Ramos (cell line): ENCODE measurements around the gene TYW1.
"Not testable (repeated sequence)": the region's sequence is repeated elsewhere in the genome, so short reads cannot be mapped to it uniquely, and the experiment has no call there.

Experiments
- in situ Hi-C: fragments of 300-500 bp; cut with MboI; formaldehyde crosslinking; loops from one replicate; pipeline ENCODE4 v1.14.3; 2022; ENCODE audit warnings: low sequenced_read_pairs; ENCODE audit not compliant: unreplicated experiment

Gene TYW1

DNA sequence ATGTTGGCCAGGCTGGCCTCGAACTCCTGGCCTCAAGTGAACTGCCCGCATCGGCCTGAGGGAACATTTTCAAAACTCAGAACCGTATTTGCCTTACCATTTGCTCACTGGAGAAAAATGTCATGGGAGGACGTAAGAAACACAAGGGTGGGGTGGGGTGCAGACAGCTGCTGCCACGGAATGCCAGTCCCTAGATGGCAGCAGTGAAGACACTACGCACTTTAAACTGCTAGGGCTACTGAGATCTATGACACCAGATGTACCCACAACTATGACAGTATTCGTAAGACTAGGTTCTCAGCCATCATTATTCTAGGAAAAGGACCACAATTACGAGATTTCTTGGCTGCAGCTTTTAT lies 2.0 kb upstream of the TYW1 start:
- in situ Hi-C loops: not testable (repeated sequence)

DNA sequence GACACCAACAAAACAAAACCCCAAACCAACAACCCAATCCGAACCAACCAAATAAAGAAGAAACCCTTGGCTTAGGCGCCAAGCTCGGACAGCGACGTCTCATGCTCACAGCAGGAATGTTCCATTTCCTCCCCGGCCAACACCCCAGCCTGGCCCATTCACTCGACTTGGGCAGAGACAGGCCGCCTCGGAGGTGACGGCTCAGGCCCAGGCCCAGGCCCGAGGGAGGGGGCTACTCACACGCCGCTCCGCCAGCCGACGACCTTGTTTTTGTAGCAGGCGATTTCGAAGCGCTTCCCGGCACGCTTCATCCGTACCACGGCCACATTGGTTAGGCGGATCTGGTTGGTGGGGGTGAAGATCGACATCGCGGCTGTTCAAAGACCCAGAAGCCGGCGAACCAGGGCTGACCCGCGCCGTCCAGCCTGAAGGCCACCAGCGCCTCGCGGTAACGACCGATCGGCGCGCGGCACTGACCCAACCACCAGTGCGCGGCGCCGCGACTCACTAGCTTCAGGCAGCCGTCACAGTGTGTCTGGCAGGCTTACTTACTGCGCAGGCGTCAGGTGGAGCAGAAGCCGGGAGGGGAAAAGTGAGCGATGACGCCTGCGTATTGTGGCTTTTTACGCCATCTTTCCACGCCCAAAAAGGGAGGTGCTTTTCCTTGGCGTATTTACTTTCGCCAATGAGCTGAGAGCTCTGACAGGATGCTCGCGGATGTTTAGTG lies 1.4 kb upstream of the TYW1 start, which contains the start of gene SBDS:
TSS of gene SBDS (minus strand) at position 537 of the 727 bp plus-strand sequence. CDS start at position 368, 169 bp downstream.
- in situ Hi-C loops: not testable (repeated sequence)

DNA sequence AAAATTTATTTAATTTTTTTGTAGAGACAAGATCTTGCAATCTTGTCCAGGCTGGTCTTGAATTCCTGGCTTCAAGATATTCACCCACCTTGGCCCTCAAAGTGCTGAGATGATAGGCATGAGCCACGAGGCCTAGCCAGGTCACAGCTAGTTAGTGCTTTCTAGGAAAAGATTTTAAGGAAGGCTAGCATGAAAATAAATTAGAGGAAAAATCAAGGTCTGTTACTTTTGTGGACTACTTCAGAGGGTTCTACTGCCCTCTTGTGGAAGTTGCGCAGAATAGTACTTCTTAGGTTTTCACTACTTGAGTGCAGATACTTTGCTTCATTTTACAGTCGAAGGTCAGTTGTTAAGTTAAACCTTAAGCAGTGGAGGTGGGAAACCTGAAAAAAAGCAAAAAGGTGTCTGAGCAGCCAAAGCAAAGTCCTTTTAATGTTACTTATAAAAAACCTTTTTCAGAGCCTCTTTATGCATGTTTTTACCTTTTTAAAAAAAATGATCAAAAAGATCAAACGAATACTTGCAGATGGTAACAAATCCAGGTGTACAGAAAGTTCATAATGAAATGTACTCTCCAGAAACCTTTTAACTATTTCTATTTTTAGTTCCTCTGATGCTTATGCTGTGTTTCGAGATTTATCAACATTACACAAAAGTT lies 4.1 kb downstream of the TYW1 start:
- in situ Hi-C loops: not testable (repeated sequence)

DNA sequence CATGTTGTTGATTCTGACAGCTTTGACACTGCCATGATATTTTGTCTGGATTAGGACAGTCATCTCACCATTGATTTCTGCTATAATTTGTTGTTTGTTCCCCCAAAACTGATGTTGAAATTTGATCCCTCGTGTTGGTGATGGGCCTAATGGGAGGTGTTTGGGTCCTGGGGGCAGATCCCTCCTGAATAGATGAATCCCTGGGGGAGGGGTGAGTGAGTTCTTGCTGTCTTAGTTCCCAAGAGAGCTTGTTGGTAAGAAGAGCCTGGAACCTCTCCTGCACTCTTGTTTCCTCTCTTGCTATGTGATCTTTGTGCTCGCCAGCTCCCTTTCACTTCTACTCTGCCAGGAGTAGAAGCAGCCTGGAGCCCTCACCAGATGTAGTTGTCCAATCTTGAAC lies 7.5 kb downstream of the TYW1 start:
- in situ Hi-C loops: not testable (repeated sequence)

DNA sequence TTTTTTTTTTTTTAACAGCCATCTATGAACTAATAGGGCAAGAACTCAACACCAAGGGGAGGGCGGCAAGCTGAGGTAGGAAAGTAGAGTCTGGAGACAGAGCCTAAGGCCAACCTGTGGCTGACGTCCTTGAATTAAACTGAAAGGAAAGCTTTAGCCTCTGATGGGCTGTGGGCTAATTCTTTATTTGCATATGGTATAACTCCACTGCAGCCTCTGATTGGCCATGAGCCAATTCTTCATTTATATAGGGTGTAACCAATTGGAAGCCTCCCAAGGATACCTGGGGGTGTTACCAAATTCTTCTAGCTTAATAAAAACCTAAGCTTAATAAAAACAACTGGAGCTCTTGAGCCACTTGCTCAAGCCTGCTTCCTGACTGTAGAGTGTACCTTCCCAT lies 10.3 kb downstream of the TYW1 start:
- in situ Hi-C loops: no loop called here

DNA sequence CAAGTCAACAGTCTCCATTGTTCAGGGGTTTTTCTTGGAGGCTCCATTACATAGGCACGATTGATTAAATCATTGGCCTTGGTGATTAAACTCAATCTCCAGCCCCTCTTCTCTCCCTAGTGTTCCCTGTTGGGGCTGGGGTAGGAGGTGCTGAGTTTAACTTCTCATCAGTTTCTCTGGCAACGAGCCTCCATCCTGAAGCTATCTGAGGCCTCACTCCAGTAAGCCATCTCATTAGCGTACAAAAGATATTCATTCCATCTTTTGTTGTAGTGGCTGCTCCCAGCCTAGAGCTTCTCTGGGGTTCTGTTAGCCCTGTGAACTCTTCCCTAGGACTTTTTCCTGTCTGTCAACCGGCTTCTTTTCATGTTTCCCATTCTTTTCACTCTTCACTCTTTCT lies 11.6 kb downstream of the TYW1 start:
- in situ Hi-C loops: no loop called here

DNA sequence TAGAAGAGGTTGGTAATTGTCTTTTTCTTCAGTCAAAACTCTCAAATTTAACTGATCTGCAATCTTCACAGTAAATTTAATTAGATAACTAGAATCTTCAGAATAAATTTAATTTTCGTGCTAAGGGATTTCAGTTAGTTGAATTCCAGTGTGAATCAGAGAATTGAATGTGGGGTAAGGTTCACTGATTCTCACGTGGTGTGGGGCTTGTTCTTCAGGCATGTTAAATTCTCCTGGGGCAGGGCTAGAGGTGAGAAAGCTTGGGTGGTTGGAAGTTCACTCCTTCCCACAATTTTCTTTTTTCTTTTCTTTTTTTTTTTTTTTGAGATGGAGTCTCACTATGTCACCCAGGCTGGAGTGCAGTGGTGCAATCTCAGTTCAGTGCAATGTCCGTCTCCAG lies 13.0 kb downstream of the TYW1 start:
- in situ Hi-C loops: not testable (repeated sequence)

DNA sequence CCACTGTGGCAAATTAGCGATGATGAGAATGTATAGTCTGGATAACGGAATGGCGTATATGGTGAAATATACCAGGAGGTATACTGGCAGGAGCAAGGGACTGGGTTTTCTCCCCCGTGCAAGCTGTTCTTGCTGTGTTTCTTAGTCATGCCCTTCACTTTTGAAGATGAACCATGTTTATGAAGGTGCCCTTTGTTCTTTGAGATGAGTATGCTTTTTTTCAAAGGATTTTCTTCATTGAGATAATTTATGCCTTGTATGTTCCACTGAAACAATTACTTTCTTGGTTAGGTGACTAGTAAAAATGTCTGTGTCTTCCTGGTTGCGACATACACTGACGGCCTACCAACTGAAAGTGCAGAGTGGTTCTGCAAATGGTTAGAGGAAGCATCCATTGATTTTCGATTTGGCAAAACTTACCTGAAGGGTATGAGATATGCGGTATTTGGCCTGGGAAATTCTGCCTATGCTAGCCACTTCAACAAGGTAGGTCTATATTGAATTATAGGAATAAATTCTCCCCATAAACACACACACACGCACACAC lies 17.5 kb downstream of the TYW1 start:
- in situ Hi-C loops: not testable (repeated sequence)

DNA sequence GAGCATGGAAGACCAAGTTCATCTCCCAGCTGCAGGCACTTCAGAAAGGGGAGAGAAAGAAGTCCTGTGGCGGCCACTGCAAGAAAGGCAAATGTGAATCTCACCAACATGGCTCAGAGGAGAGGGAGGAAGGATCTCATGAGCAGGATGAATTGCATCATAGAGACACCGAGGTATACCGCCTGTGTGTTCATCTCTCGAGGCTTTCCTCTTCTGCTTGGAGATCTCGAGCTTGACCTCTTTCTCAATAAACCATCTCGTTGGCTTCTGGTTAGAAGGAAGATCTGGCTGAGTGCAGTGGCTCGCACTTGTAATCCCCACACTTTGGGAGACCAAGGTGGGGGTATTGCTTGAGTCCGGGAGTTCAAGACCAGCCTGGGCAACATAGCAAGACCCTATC lies 21.3 kb downstream of the TYW1 start:
- in situ Hi-C loops: not testable (repeated sequence)

DNA sequence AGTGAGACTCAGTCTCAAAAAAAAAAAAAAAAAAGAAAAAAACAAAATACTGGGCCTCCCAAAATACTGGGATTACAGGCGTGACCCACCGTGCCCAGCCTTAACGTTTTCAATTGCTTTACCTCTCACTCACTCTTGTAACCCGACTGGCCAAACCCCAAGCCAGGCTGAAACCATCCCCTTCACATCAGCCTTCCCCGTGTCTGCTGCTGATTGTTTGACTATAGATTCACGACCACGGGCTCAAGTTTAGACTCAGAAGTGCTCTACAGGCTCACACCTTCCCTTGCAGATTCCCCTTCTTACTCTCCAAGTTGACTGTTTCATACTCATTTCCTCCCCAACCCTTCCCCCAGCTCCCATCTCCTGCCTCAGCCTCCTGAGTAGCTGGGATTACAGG lies 22.3 kb downstream of the TYW1 start:
- in situ Hi-C loops: no loop called here

DNA sequence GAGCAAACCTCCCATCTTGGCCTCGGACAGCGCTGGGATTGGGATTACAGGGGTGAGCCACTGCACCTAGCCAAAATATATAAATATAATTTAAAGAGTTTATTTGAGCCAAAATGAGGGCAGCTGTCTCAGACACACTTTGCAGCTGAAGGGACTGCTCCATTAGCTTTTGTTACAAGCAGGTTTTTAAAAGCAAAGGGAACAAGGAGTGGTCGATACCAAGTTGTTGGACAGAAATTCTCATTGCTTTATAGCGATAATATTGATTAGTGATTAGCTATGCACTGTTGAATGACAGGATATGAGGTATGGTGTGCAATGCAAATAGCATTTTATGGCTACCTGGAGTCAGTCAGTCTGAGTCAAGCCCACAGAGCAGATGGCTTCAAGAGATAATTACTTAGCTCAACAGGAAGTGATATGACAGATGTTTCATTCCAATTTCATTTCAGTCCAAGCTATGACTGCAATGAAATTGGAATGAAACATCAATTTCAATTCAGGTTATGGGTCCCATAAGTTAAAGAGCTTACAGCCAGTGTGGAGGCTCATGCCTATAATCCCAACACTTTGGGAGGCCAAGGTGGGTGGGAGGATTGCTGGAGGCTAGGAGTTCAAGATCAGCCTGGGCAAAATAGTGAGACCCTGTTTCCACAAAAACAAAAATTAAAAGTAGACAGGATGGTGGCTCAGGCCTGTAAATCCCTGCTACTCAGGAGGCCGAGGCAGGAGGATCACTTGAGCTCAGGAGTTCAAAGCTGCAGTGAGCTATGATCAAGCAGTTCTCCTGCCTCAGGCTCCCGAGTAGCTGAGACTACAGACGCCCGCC lies 23.1 kb downstream of the TYW1 start:
- in situ Hi-C loops: no loop called here

DNA sequence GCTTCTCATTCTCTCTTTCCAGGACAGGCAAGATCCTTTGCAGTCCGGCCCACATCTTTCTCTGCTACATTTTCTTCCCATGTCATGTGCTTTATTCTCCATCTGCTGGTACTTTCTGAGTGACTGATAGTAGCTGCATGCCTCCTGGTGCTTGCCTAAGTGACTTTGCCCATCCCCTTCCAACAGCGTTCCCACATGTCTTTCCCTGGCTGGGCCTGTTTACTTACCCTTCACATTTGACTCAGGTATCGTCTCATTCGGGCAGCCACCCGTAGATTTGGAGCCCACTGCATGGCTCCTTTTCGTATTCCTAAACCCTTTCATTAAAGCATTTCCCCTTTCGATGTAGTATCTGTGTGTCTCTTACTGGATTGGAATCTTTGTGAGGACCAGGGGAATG lies 24.6 kb downstream of the TYW1 start:
- in situ Hi-C loops: no loop called here

DNA sequence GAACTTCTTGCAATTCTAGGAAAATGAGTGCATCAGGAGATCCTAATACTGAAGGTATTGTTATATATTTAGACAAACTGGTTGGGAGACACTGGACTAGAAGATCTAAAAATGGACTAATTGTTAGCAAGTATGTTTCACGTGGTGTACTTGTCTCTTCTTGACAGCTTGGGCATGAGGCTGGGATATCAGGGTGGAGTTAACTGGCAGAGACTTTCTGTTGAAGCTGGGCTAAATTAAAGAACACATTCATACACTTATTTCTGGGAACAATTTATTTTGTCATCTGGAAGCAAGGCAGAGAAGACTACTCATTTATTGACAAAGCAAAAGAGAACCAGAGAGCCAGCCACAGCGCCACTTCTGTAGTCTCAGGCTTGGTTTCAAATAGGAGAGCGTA lies 25.9 kb downstream of the TYW1 start:
- in situ Hi-C loops: no loop called here

DNA sequence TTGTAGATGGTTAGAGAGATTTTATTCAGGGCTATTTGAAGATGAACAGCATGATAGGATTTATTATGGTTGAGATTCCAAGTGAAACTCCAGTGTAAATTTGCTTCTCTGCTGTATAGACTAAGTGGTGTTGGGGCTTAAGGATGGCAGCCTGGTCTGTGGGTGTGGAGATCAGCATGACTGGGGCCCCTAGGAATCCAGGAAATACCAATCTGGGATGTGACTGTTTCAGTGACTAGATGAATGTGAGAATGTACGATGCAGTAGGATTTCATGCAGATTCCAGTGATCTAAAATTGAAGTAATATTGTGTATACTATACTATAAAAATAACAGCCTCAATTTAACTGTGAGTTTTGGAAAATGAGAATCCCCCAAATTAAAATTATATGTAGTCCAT lies 28.8 kb downstream of the TYW1 start:
- in situ Hi-C loops: not testable (repeated sequence)

DNA sequence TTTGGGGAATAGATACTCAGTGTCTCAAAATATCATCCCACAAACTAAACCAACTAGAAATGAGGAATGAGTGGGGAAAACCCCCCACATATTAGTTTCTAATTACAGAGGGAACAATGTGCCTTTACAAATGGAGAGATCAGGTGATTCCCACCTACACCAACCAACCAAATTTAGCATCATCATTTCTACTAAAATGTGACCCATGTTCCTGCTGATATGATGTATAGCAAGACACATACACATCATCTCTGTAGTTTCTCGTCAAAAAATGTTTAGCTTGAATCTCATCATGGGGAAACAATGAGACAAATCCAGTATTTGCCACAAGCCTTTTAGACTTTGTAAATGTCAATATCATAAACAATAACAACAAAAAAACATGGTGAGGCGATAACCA lies 35.1 kb downstream of the TYW1 start:
- in situ Hi-C loops: not testable (repeated sequence)

DNA sequence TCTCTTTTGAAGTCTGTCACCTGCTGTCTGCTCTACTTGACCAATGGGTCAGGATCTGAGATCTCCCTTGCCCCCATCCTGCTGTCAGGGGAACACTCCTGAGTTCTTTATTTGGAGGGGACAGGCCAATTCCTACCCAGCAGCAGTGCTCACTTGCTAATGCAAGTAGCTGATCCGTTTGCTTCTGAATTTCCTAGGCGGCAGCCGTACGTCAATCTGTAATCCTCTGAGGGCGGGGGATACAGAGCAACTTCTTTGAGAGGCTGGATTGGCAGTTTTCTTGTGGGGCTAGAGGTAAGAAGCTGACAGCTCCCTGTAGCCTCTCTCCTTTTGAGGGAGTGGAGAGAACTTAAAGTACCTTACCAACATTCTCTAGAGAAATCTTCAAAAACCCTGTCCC lies 36.6 kb downstream of the TYW1 start:
- in situ Hi-C loops: no loop called here

DNA sequence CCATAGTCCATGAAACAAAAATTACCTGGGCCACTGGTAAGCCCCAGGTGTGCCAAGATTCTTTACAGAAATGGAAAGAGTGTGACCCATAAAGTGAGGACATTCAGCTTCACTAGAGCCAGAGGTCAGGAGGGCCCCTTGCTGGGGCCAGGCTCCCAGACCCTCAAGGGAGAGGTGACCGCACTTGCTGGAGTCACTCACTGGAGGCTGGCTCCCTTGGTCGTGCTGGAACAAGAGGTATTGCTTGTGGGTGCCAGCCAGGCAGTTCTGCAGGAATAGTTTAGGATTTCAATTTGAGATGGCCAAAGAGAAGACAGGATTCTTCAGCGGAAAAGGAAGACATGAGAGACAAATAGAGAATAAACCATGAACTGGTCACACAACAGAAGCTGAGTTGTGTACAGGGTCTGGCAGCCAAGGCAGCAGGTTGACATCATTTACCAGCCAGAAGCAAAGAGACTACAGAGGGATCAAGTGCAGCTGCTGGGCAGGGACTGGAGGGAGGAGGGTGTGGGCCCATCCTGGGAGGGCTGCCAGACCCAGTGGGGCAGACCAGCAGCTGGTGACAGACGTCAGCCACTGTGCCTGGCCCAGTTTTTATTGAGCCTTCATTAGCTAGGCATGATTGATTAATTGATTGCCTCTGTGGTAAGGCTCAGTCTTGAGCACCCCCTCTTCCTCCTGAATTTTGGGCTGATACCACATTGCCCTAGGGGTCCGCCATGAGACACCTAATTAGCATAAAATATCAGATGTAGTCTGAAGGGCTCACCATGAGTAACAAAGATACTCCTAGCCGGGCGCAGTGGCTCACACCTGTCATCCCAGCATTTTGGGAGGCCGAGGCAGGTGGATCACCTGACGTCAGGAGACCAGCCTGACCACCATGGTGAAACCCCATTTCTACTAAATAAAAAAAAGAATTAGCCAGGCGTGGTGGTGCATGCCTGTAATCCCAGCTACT lies 40.1 kb downstream of the TYW1 start:
- in situ Hi-C loops: not testable (repeated sequence)

DNA sequence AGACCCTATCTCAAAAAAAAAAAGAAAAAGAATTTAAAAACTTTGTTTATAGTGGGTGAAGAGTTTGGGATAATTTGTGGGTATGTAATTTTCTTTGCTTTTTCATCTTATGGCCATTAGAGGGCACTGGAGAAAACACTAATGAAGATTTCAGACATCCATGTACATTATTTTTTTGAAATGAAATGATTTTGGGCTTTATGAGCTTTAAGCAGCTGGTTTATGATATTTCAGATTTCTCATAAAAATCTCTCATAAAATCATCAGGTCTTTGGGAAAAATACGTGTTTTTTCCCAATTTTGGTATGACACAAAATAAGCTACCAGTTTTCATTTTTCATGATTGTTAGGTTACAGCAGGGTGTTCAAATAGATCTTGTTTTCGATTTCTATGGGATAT lies 44.2 kb downstream of the TYW1 start:
- in situ Hi-C loops: not testable (repeated sequence)

DNA sequence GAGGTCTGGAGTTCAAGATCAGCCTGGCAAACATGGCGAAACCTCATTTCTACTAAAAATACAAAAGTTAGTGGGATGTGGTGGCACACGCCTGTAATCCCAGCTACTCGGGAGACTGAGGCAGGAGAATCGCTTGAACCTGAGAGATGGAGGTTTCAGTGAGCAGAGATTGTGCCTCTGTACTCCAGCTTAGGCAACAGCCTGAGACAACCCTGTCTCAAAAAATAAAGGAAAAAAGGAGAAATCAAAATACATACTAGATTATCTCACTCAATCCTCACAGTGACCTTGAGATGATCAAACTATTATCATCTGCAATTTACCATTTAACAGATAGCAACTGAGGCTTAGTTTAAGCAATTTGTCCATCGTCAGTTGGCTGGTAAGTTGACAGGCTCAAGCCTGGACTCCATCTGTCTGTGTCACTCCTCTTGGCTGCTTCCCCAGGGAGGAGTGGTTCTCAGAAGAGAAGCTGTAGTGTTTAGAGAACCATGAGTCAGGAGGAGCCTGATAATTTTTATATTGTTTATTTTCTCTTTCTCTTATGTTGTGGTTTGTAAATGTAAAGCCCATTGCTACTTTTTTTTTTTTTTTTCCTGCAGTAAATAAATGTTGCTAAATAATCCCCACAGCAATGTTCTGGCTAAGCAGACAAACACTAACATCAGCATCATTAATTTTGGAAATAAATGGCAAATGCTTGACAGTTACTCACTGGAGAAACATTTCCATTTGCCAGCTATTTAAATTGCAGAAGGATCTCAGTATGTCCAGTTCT lies 46.3 kb downstream of the TYW1 start:
- in situ Hi-C loops: not testable (repeated sequence)
